ENCODE measurements around the gene GKN2.
"Not testable (repeated sequence)": the region's sequence is repeated elsewhere in the genome, so short reads cannot be mapped to it uniquely, and the experiment has no call there.

GKN2 gene

GRCh38 chr2:68961380-68961779 is 8.7 kb upstream of the GKN2 start:
- DNase-seq (ENCODE audit: low read depth in 2 of 2), result no peak

- DNase-seq (ENCODE audit: low read depth in 2 of 2), result no peak
Measured at GRCh38 chr2:68959001-68959400, 6.3 kb upstream of the GKN2 start.

GRCh38 chr2:68955432-68955831 is 2.7 kb upstream of the GKN2 start:
- not testable (repeated sequence) for DNase-seq (ENCODE audit: low read depth in 2 of 2)

GRCh38 chr2:68951899-68952298 is 794 bp downstream of the GKN2 start:
- DNase-seq (ENCODE audit: low read depth in 2 of 2), result no peak

- DNase-seq (ENCODE audit: low read depth in 2 of 2), result no peak
Measured at GRCh38 chr2:68948710-68949109, 4.0 kb downstream of the GKN2 start.

GRCh38 chr2:68946117-68946516 is 6.6 kb downstream of the GKN2 start:
- no peak for DNase-seq (ENCODE audit: low read depth in 2 of 2)

- peak; percentile 29 to 45 for DNase-seq (ENCODE audit: low read depth in 2 of 2)
Measured at GRCh38 chr2:68943581-68944568, 8.8 kb downstream of the GKN2 start.

GRCh38 chr2:68942827-68943226 is 9.9 kb downstream of the GKN2 start:
- DNase-seq (ENCODE audit: low read depth in 2 of 2), result no peak

GRCh38 chr2:68940369-68940768 is 12.3 kb downstream of the GKN2 start:
- DNase-seq (ENCODE audit: low read depth in 2 of 2), result no peak

GRCh38 chr2:68939962-68940361 is 12.7 kb downstream of the GKN2 start:
- DNase-seq (ENCODE audit: low read depth in 2 of 2), result no peak

- DNase-seq (ENCODE audit: low read depth in 2 of 2), result no peak
Measured at GRCh38 chr2:68938938-68939337, 13.8 kb downstream of the GKN2 start.

GRCh38 chr2:68937346-68938055 is 15.2 kb downstream of the GKN2 start:
- no peak for DNase-seq (ENCODE audit: low read depth in 2 of 2)

- no peak for DNase-seq (ENCODE audit: low read depth in 2 of 2)
Measured at GRCh38 chr2:68936889-68937288, 15.8 kb downstream of the GKN2 start.

GRCh38 chr2:68936427-68936826 is 16.3 kb downstream of the GKN2 start:
- no peak for DNase-seq (ENCODE audit: low read depth in 2 of 2)

GRCh38 chr2:68935471-68935870 is 17.2 kb downstream of the GKN2 start:
- no peak for DNase-seq (ENCODE audit: low read depth in 2 of 2)

GRCh38 chr2:68934021-68934420 is 18.7 kb downstream of the GKN2 start:
- no peak for DNase-seq (ENCODE audit: low read depth in 2 of 2)

- DNase-seq (ENCODE audit: low read depth in 2 of 2), result no peak
Measured at GRCh38 chr2:68932402-68932801, 20.3 kb downstream of the GKN2 start.

GRCh38 chr2:68931799-68932198 is 20.9 kb downstream of the GKN2 start:
- DNase-seq (ENCODE audit: low read depth in 2 of 2), result no peak

GRCh38 chr2:68931149-68931711 is 21.5 kb downstream of the GKN2 start:
- DNase-seq (ENCODE audit: low read depth in 2 of 2), result no peak

GRCh38 chr2:68926796-68927195 is 25.9 kb downstream of the GKN2 start:
- DNase-seq (ENCODE audit: low read depth in 2 of 2), result no peak

- DNase-seq (ENCODE audit: low read depth in 2 of 2), result peak in 1 of 2 donors; percentile 38
Measured at GRCh38 chr2:68925295-68925896, 27.3 kb downstream of the GKN2 start.

GRCh38 chr2:68921646-68922045 is 31.0 kb downstream of the GKN2 start:
- no peak for DNase-seq (ENCODE audit: low read depth in 2 of 2)

Data from stimulated activated CD4-positive, alpha-beta T cell treated with anti-CD3 and anti-CD28 coated beads, Interleukin-4, amount 100 ng/mL, for 48 hours (primary cell).